Peyer's patch (tissue), 4 donors: ENCODE measurements around the gene COLEC11.

Experiments used
- CTCF ChIP-seq, 6 experiments: fragments of 450-650 bp in 4 of 6; fragments of 200-600 bp in 2 of 6; sonication (generic) in 1 of 6; IDR thresholded peaks; one replicate each; pipeline ENCODE4 v1.5.1; 2017 to 2019; ENCODE audit warnings: antibody characterized with exemption in 6 of 6, mild to moderate bottlenecking in 3 of 6, moderate library complexity in 1 of 6
- POLR2A ChIP-seq, 2 donors: fragments of 450-650 bp; IDR thresholded peaks; one replicate each; pipeline ENCODE4 v1.5.1; 2017; ENCODE audit warnings: antibody characterized with exemption in 2 of 2, mild to moderate bottlenecking in 2 of 2, moderate library complexity in 2 of 2

- no peak for TF ChIP-seq POLR2A (IDR thresholded peaks at IDR 0.05)
- no peak for TF ChIP-seq CTCF (IDR thresholded peaks at IDR 0.05)
Observed at GRCh38 chr2:3595985-3596384, 1.1 kb downstream of the COLEC11 start.
